SU-DHL-6 (cell line): ENCODE data around the gene NCAPH2.

Source experiments
- EZH2phosphoT487 ChIP-seq: fragments of 200-600 bp; sonication (generic), shearing (Covaris generic); conservative IDR thresholded peaks from 2 replicates; pipeline ENCODE4 v1.6.1; 2018; ENCODE audit warnings: mild to moderate bottlenecking, antibody characterized with exemption, low read length, moderate library complexity, mixed read lengths
- TF ChIP-seq, protein P1 (sequence below): fragments of 200-600 bp; sonication (generic); IDR thresholded peaks from one replicate; pipeline ENCODE4 v1.5.1; 2017; ENCODE audit warnings: antibody characterized with exemption, mild to moderate bottlenecking, low read length, moderate library complexity; ENCODE audit not compliant: insufficient read depth, poor library complexity, severe bottlenecking

DNA sequence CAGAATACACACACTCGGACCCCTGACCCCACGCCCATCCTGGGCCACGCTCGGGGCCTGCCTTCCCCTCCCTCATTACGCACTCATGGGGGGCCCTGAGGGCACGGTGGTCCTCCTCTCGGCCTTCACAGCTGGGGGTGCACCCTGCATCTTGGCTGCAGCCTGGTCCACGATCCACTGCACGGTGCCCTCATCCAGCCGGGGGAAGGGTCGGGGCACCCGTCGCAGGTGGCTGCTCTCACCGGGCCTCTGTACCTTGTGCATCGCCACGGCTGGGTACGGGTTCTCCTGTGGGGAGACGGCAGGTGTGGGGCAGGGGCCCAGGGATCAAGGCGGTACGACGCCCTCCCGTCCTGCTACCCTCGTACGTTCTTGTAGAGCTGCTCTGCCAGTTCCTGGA is 43.6 kb upstream of the NCAPH2 start:
- TF ChIP-seq, protein P1, sequence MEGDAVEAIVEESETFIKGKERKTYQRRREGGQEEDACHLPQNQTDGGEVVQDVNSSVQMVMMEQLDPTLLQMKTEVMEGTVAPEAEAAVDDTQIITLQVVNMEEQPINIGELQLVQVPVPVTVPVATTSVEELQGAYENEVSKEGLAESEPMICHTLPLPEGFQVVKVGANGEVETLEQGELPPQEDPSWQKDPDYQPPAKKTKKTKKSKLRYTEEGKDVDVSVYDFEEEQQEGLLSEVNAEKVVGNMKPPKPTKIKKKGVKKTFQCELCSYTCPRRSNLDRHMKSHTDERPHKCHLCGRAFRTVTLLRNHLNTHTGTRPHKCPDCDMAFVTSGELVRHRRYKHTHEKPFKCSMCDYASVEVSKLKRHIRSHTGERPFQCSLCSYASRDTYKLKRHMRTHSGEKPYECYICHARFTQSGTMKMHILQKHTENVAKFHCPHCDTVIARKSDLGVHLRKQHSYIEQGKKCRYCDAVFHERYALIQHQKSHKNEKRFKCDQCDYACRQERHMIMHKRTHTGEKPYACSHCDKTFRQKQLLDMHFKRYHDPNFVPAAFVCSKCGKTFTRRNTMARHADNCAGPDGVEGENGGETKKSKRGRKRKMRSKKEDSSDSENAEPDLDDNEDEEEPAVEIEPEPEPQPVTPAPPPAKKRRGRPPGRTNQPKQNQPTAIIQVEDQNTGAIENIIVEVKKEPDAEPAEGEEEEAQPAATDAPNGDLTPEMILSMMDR, result no peak
- TF ChIP-seq EZH2phosphoT487, result no peak
